ENCODE results near the gene UGT1A6.

Gene UGT1A6

GRCh38 chr2:233822101-233822771 is 129.5 kb downstream of the UGT1A6 start:
- DNase-seq: no peak
